Adipose tissue (tissue), 3 donors: ENCODE measurements around the gene SH2D6. TPM values are rescaled to one million over a fixed set of nuclear protein-coding genes. Genes with fewer than 3 reads are reported as not detected.
A peak's percentile ranks its signal among the peaks of the same experiment; 100 is the strongest.
"Not testable (repeated sequence)": the region's sequence is repeated elsewhere in the genome, so short reads cannot be mapped to it uniquely, and the experiment has no call there.

Source experiments
- H3K27ac ChIP-seq: one replicate; pipeline ENCODE4 v1.5.1; 2013; ENCODE audit warnings: low read depth, low read length
- WGBS, 3 donors: extraction: QIAGEN DNeasy Blood & Tissue Kit; methylation state at CpG; one replicate each; pipeline ENCODE4 v1.1.7; 2013; 5-methylcytosine and 5-hydroxymethylcytosine counted together
- polyA plus RNA-seq, 3 donors: library from polyadenylated mRNA; stranded (reverse); fragments of 200-250 nt; gene quantifications; one replicate each; pipeline ENCODE4 v1.2.3, GENCODE V29; 2013
- donor health status: healthy with polysubstance abuse.
- donor health status: Bipolar disorder and iron deficiency.
- donor health status: healthy.

SH2D6 gene
- polyA plus RNA-seq, 3 donors, result 0.40 to 0.89 TPM; not detected in 1

- WGBS, 3 donors, result 89 to 92% (median 90%) methylated on average over 21 of the region's 21 CpGs
- H3K27ac ChIP-seq, result peak overlapping the region; percentile 9
These were observed 16.9 kb downstream of the SH2D6 start for GRCh38 chr2:85435220-85435958.

GRCh38 chr2:85435981-85436835, 17.7 kb downstream of the SH2D6 start:
- H3K27ac ChIP-seq, result no peak overlapping the region
- 85 to 91% (median 87%) methylated on average over 16 of the region's 16 CpGs for WGBS, 3 donors

DNA sequence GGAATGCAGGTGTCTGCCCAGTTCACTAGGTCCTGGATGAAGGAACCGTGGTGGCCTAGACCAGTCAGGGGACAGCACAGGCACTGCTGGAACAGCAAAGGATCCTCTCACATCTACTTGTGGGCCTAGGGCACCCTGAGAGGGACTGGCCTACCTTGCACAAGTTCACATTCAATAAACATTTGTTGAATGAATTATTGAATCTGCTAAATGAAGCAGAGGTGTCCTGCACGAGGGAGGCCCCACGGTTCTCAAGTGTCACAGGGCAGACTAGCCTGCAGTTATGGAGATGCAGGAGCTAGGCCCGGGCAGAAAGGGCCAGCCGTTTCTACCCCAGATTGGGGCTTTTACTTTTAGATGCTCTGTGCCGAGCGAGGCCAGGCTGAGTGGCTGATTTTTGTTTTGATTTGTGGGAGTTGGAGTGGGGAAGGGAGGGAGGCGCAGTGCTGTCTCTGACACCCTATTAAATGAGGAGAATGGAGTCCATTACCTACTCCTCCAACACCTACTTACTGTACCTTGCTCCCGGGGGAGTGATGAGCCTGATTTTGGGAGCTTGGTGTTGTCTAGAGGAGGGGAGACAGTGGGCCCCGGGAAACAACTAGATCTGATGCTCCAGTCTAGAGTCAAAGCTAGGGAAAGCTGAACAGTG, 18.4 kb downstream of the SH2D6 start:
- H3K27ac ChIP-seq, result peak overlapping the region; percentile 86
- 60 to 79% (median 63%) methylated on average over 10 of the region's 10 CpGs for WGBS, 3 donors

DNA sequence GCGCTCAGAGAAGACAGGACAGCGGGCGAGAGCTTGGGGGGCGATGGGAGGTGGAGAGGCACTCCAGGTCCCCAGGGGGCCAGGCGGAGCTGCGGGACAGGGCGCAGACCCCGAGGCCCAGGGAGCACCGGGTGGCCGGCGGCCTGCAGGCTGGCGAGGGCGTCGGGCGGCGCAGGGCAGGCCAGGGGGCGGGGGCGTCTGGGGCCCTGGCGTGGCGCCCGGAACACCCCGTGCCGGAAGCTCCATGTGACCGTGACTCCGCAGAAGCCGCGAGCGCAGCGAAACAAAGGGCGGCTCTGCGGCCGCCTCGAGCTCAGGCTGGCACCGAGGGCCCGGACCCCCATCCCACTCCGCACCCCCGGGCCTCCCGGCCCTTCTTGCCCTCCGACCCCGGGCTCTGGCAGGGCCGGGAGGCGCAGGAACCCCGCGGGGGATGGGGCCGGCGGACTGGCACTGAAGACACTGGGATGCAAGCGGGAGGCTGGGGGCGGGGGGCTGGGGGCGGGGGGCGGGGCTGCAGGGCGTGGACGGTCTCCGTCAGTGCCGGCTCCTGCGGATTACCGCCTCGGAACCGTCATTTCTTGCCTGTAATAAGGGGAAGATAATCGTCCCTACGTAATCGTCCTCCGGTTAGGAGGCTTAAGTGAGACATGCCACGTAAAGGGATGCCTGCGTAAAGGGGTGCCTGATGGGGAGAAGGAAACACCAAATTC, 19.1 kb downstream of the SH2D6 start:
- peak overlapping the region; percentile 86 for H3K27ac ChIP-seq
- 2 to 9% (median 3%) methylated on average over 47 to 64 of the region's 64 CpGs for WGBS, 3 donors

GRCh38 chr2:85438201-85439024, 19.9 kb downstream of the SH2D6 start:
- peak overlapping the region; percentile 86 for H3K27ac ChIP-seq
- WGBS, 3 donors, result 32 to 67% (median 36%) methylated on average over 17 to 19 of the region's 19 CpGs

DNA sequence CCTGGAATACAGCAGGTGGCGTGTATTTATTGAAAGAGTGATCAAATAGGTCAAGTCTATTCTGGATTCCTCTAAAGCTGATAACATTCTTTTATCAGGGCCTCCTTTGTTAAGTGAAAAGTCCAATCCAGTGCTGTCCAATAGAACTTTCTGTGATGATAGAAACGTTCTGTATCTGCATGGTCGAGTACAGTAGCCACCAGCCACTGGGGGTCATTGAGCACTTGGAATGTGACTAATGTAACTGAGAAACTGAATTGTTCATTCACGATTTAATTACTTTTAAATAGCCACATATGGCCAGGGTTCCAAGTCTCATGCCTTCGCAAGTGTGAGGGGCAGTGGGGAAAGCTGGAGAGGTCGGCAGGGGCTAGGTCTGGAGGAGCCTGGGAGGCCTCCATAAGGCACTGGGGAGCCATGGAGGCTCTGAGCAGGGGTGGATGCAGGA, 20.5 kb downstream of the SH2D6 start:
- peak overlapping the region; percentile 86 for H3K27ac ChIP-seq
- 61 to 91% (median 88%) methylated on average over 6 of the region's 6 CpGs for WGBS, 3 donors

DNA sequence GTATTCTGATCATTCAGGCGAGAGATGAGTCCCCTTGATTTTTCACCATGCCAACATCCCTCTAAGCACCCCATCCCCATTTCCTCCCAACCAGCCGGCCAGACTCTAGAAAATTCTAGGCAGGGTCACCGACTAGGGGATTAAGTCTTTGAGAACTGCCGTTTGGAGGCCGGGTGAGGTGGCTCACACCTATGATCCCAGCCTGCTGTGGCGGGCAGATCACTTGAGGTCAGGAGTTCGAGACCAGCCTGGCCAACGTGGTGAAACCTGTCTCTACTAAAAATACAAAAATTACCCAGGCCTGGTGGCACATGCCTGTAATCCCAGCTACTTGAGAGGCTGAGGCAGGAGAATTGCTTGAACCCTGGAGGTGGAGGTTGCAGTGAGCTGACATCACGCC, 21.1 kb downstream of the SH2D6 start:
- not testable (repeated sequence) for H3K27ac ChIP-seq
- 94 to 99% (median 96%) methylated on average over 9 of the region's 9 CpGs for whole genome bisulfite sequencing, 3 donors

GRCh38 chr2:85439986-85440385, 21.5 kb downstream of the SH2D6 start:
- no peak overlapping the region for H3K27ac ChIP-seq
- 90 to 92% (median 90%) methylated on average over 7 of the region's 7 CpGs for WGBS, 3 donors

GRCh38 chr2:85440729-85441128, 22.2 kb downstream of the SH2D6 start:
- WGBS, 3 donors, result 90 to 98% (median 94%) methylated on average over 5 of the region's 5 CpGs
- H3K27ac ChIP-seq, result no peak overlapping the region

DNA sequence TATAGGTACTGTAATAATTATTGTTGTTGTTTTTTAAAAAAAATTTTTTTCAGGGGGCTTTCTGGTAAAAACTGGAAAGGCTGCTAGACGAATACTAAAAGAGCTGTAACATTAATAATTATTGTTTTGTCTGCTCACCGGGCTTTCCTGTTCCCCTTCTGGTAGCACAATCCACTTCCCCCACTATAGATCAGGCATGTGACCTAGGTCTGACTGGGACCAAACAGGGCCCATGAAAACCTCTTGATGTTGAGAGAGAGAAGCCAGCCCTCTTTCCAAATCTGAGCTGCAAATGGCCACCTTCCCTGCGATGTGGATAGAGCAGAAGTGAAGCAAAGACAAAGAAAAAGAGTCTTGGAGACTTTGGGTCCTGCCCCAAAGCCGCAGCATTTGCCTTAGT, 23.4 kb downstream of the SH2D6 start:
- WGBS, 3 donors, result 59 to 90% (median 66%) methylated on average over 4 of the region's 4 CpGs
- no peak overlapping the region for H3K27ac ChIP-seq

- no peak overlapping the region for H3K27ac ChIP-seq
These were observed 26.2 kb downstream of the SH2D6 start for GRCh38 chr2:85444629-85445172.

DNA sequence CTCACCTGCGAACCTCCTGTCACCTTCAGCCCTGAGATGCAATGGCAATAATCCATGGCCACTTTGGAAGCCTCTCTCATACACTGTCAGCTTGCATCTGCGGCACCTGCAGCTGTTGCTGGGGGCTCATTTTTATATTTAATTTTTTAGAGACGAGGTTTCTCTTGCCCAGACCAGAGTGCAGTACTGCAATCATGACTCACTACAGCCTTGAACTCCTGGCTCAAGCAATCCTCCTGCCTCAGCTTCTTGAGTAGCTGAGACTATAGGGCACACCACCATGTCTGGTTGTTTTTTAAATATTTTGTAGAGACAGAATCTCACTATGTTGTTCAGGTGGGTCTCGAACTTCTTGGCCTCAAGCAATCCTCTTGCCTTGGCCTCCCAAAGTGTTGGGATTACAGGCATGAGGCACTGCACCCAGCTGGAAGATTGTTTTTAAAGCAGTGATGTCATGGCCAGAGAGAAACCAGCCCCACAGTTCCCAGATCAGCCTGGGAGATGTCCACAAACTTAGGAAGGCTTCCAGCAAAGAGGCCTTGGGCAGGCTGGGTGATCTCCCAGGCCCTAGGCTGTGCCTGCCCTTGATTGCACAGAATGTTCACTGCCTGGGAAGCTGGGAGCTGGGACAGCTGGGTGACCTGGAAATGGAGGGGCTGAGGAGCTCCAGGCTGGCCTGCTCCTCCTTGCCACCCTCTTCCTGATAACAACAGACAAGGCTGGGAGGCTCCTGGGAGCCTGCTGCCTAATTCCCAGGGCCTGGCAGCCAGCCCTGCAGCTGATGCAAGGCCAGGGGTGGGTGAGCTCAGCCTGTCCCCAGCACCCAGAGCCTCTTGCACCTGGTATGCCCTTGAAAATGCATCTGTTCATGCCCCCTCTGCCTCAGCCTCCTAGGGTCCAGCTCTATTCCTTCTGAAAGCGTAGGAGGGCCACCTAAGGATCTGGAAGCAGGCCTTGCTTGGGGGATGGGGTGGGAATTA, 27.1 kb downstream of the SH2D6 start:
- no peak overlapping the region for H3K27ac ChIP-seq
- WGBS, 3 donors, result 68 to 96% (median 94%) methylated on average over 5 of the region's 5 CpGs

More at GRCh38 chr2:85444629-85445172, 26.2 kb downstream of the SH2D6 start:
- WGBS, 3 donors, result 89 to 91% (median 89%) methylated on average over 6 of the region's 6 CpGs

GRCh38 chr2:85446296-85447221, 28.0 kb downstream of the SH2D6 start:
- WGBS, 3 donors, result 62 to 78% (median 76%) methylated on average over 14 of the region's 14 CpGs
- no peak overlapping the region for H3K27ac ChIP-seq

DNA sequence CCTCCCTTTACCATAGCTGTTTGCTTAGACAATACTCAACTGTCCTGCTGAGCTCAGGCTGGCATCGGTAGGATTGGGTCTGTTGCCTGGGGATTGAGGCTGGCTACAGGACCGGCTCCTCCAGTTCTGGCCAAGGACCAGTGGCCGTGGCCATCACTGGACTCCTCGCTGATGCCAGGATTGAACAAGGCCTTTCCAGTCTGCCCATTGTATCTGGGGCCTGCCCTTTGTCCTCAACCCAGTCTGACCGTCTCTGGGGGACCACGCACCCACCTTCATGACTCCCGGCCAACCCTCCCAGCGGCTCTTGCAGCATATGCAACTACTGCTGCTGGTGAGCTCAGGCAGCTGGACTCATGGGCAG, 28.7 kb downstream of the SH2D6 start:
- no peak overlapping the region for H3K27ac ChIP-seq
- whole genome bisulfite sequencing, 3 donors, result 65 to 96% (median 89%) methylated on average over 8 of the region's 8 CpGs

DNA sequence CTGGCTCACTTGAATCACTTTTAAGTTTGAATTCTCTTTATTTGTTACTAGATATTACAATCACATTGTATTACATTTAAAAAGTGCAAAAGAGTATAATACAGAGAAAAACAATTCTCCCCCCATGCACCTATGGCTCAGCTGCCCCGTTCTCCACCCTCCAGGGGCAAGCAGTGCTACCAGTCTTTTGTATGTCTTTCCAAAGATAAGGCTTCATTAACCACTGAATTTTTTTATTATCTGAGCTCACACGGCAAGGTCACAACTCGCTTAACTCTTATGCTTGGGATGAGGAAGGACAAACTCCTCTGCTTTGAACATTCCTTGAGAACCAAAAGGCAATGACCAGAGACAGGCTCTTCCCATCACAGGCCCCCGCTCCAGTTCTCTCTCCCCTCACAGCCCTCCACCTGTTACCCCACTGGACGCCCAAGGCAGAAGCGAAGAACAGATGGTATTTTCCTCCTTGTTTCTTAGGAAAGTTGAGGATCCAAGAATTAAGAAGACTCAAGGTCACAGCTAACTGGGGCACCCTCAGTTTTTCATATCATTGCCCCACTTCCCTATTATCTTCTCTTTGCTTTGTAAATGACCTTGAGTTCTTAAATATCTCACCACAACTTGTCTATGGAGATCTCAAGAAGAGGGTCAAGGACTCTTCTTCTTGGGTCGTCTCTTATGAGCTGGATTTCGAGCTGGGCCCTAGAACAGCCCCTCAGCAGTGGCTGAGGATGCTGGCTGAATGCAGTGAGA, 30.1 kb downstream of the SH2D6 start:
- no peak overlapping the region for H3K27ac ChIP-seq
- WGBS, 3 donors, result 55 to 94% (median 91%) methylated on average over 8 of the region's 8 CpGs
